ENCODE results near the gene CCHCR1.

CCHCR1 gene

GRCh38 chr6:31161216-31162126 lies 3.9 kb upstream of the CCHCR1 start:
- DNase-seq (ENCODE audit: low spot score), result no peak

- DNase-seq (ENCODE audit: low spot score), result no peak
Measured at GRCh38 chr6:31158863-31159855, 1.6 kb upstream of the CCHCR1 start.

- DNase-seq (ENCODE audit: low spot score), result peak; percentile 98
Measured at GRCh38 chr6:31158140-31158862, 699 bp upstream of the CCHCR1 start, which contains the start of gene TCF19. TCF19 (plus strand) TSS chr6:31158589; CDS start chr6:31159470, 881 bp downstream.

DNA sequence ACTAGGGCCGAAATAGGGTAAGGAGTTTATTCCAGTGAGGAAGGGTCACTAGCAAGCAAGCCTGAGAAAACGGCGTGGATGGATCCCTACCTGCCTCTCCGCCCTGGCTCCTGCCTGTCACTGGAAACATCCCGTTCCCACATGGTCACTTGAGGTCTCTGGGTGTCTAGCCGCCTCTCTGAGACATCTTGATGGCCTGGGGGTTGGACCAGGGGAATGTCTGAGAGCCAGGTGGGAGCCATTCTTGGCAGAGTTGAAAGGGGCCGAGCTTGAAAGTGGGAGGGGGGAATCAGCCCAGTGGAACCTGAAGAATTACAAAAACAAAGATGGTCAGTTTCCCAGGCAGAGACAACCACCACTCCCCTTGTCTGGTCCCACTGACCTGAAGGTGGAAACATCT lies 961 bp downstream of the CCHCR1 start:
- DNase-seq (ENCODE audit: low spot score), result no peak

DNA sequence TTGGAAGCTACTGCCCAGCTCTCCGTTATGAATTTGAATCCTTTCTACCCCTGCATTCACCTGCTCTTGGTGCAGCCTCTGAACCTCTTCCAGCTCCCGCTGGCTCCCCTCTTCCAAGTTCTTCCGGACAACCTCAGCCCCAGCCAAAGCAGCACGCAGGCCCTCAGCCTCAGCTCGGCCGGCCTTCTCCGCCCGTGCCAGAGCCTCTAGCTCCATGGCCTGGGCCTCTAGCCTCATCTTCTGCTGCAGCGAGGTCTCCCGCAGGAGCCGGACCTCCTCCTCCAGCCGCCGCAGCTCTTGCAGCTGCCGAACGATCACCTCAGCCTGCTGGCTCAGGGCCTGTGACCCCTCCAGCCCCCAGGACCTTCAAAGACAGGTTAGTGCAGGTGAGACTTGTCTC lies 3.2 kb downstream of the CCHCR1 start:
- DNase-seq (ENCODE audit: low spot score), result no peak

DNA sequence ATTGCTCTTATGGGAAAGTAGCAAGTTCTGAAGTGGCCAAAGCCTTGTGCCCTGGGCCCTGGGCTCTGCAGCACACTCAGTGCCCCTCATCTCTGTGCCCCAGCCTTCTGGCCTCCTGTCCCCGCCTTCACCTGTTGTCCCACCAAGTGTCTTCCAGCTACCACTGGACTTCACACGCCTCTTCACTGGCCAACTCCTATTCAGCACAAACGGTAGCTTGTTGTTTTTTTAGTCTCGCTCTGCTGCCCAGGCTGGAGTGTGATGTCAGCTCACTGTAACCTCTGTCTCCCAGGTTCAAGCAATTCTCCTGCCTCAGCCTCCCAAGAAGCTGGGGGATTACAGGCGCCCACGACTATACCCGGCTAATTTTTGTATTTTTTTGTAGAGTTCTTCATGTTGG lies 4.8 kb downstream of the CCHCR1 start:
- no peak for DNase-seq (ENCODE audit: low spot score)

DNA sequence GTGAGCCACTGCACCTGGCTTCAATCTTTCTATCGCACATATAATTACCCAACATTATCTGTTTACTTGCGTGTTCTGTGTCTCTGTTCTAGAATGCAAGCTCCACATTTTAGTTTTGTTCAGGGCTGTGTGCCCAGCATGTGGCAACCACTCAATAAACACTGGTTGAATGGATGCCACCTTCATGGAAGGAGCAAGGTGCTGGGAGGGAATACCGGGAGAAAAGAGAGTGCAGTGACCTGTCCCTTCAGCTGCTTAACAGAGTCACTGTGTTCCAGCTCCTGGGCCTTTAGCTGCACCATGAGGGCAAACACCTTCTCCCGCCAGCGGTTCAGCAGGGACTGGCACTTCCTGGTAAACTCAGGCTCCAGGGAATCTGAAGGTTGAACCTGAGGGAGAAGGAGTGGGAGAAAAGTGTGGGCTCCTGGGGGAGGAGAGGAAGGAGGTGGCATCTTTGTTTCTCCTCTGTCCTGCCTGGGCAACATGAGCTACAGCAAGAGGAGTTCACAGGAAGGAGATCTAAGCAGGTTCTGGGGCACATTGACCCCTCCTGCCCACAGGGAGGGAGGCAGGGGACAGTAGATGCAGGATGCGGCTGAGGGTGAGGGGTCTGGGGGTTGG lies 7.7 kb downstream of the CCHCR1 start:
- DNase-seq (ENCODE audit: low spot score), result no peak

- DNase-seq (ENCODE audit: low spot score), result no peak
Measured at GRCh38 chr6:31145386-31145785, 12.2 kb downstream of the CCHCR1 start.

DNA sequence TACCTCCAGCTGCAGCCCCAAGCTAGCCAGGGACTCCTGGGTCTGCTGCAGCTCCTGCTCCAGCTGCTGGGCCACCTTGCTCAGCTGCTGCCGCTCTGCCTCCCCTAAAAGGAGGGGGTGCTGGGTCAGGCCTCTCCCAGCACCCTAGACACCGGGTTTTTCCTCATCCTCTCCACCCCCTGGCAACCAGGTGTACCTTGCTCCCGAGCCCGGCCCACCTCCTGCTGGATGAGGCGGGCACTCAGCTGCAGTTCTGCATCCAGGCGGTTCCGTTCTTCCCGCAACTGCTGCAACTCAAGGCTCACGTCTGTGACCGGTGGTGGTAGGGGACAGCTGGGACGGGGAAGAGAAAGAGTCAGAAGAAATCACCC lies 12.6 kb downstream of the CCHCR1 start:
- DNase-seq (ENCODE audit: low spot score), result no peak

- DNase-seq (ENCODE audit: low spot score), result no peak
Measured at GRCh38 chr6:31144296-31144969, 13.2 kb downstream of the CCHCR1 start.

- no peak for DNase-seq (ENCODE audit: low spot score)
Measured at GRCh38 chr6:31143148-31143547, 14.5 kb downstream of the CCHCR1 start.

DNA sequence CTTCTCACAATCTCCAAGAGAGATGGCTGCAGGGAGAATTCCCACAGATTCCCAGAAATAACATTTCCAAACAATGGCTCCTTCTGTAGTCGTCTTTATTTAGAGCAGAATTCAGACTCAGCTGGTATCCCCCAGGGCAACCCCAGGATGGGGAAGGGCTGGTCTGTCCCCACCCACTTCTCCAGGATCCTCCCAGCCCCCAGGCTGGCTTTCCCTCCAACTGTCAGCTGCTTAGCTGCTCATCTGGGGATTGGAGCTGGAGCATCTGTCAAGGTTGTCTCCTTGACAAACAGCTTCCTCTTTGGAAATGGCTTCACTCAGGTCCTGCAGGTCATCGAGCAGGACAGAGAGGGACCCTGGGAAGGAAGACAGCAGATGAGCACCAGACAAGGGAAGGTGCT lies 15.2 kb downstream of the CCHCR1 start:
- no peak for DNase-seq (ENCODE audit: low spot score)

GRCh38 chr6:31140643-31141042 lies 17.0 kb downstream of the CCHCR1 start:
- no peak for DNase-seq (ENCODE audit: low spot score)

DNA sequence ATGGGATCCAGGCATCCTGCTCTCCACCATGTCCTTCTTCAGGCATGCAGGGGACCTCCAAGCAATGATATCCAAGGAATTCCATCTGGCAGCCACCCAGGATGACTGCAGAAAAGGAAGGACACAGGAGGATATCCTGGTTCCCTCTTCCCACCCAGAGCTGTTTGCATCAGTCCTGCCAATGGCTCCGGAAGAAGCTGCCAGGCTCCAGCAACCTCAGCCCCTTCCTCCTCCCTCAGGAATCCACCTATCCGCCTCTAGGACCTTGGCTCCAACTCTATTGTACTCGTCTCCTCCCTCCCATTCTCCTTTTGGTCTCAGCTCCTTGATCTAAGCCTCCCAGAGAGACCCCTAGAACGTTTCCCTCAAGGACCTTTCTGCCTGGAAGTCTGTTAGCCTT lies 18.0 kb downstream of the CCHCR1 start:
- DNase-seq (ENCODE audit: low spot score), result no peak

GRCh38 chr6:31138982-31139381 lies 18.6 kb downstream of the CCHCR1 start, which contains the start of gene PSORS1C2:
PSORS1C2 (minus strand) TSS chr6:31139066; CDS start chr6:31139026, 40 bp downstream.
- DNase-seq (ENCODE audit: low spot score), result no peak

- no peak for DNase-seq (ENCODE audit: low spot score)
Measured at GRCh38 chr6:31135710-31136109, 21.9 kb downstream of the CCHCR1 start.

- DNase-seq (ENCODE audit: low spot score), result no peak
Measured at GRCh38 chr6:31132806-31133205, 24.8 kb downstream of the CCHCR1 start.

DNA sequence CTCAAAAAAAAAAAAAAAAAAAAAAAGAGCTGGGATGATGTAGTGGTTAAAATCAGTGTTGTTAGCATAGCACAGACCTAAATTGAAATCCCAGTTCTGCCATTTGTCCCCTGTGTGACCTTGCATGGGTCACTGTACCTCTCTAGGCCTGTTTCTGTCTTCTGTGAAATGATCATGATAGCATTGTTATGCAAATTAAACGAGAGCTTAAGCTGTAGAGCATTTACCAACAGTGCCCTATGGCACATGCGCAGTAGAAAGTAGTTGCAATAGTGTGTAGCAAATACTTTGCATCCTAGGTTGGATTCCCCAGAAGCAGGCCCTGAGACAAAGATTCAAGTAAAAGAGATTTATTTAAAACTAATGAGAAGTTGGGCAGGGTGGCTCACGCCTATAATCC lies 26.0 kb downstream of the CCHCR1 start:
- no peak for DNase-seq (ENCODE audit: low spot score)

DNA sequence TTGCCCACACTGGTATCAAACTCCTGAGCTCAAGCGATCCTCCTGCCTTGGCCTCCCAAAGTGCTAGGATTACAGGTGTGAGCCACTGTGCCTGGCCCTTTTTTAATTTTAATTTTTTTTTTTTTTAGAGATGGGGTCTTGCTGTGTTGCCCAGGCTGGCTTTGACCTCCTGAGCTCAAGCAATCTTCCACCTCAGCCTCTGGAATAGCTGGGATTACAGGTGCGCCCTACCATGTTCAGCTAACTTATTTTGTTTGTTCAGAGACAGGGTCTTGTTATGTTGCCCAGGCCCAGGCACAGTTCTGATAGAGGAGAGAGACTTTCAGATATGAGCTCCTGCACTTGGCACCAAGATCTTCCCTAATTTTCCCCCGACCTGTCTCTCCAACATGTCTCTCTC lies 26.9 kb downstream of the CCHCR1 start:
- DNase-seq (ENCODE audit: low spot score), result no peak

DNA sequence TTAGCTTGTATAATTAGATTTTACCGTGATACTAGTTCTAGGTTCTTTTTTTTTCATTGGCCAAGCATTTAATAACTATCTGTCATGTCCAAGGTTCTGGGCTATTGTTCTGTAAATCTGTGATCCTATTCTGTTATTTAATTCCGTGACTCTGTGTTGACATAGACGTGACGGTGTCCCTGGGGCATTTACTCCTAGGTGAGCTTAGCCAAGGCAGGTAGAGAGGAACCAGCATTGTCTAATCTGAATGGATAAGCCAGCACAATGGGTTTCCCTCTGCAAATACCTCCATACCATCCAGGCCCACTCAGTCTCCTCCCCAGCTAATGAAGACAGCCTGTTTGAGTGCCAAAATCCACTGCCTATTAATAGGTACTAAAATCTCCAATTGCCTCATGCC lies 28.5 kb downstream of the CCHCR1 start:
- DNase-seq (ENCODE audit: low spot score), result no peak

Data from globus pallidus (tissue), 1 donor.